ENCODE data around the gene PARN.

The PARN gene

GRCh38 chr16:14465799-14466198, 164.3 kb downstream of the PARN start:
- no peaks in the 10 kb centered on the region for H3K27me3 ChIP-seq (ENCODE audit: control insufficient read depth, insufficient read depth, low read length)
- TF ChIP-seq CTCF (IDR thresholded peaks at IDR 0.05): no peak
- no peak overlapping the region for H2AFZ ChIP-seq
- H3K9me3 ChIP-seq (ENCODE audit: control insufficient read depth, low read length): no peaks in the 10 kb centered on the region
- no peak overlapping the region for H3K4me3 ChIP-seq (ENCODE audit: low read depth, low read length)
- peaks cover 2% of the 10 kb centered on the region for H3K79me2 ChIP-seq
- no peak overlapping the region for H3K4me2 ChIP-seq (ENCODE audit: low read length)
- no peak overlapping the region for H3K9ac ChIP-seq
- no peak overlapping the region for H3K27ac ChIP-seq
- no peaks in the 10 kb centered on the region for H3K36me3 ChIP-seq (ENCODE audit: control insufficient read depth, insufficient read depth, low read length)
- H3K4me1 ChIP-seq: no peaks in the 10 kb centered on the region

DNA sequence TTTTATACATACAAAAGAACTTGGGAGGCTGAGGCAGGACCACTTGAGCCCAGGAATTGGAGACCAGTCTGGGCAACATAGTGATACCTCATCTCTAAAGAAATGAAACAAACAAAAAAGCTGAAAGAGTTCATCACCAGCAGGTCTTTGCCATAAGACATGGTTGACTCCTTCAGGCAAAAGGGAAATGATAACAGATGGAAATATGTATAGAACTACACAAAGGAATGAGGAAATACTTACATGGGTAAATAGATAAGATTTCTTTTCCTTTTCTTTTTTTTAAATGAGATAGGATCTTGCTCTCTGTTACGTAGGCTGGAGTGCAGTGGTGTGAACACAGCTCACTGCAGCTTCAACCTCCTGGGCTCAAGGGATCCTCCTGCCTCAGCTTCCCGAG, 165.3 kb downstream of the PARN start:
- H2AFZ ChIP-seq: no peak overlapping the region
- no peaks in the 10 kb centered on the region for H3K27me3 ChIP-seq (ENCODE audit: control insufficient read depth, insufficient read depth, low read length)
- no peak for TF ChIP-seq CTCF (IDR thresholded peaks at IDR 0.05)
- no peaks in the 10 kb centered on the region for H3K9me3 ChIP-seq (ENCODE audit: control insufficient read depth, low read length)
- no peak overlapping the region for H3K27ac ChIP-seq
- H3K36me3 ChIP-seq (ENCODE audit: control insufficient read depth, insufficient read depth, low read length): no peaks in the 10 kb centered on the region
- peaks cover 2% of the 10 kb centered on the region for H3K79me2 ChIP-seq
- no peak overlapping the region for H3K4me2 ChIP-seq (ENCODE audit: low read length)
- H3K4me3 ChIP-seq (ENCODE audit: low read depth, low read length): no peak overlapping the region
- H3K4me1 ChIP-seq: no peaks in the 10 kb centered on the region
- H3K9ac ChIP-seq: no peak overlapping the region

GRCh38 chr16:14464192-14464591, 165.9 kb downstream of the PARN start:
- no peak overlapping the region for H3K4me2 ChIP-seq (ENCODE audit: low read length)
- H3K4me1 ChIP-seq: no peaks in the 10 kb centered on the region
- H3K9me3 ChIP-seq (ENCODE audit: control insufficient read depth, low read length): no peaks in the 10 kb centered on the region
- H3K36me3 ChIP-seq (ENCODE audit: control insufficient read depth, insufficient read depth, low read length): no peaks in the 10 kb centered on the region
- no peak overlapping the region for H3K4me3 ChIP-seq (ENCODE audit: low read depth, low read length)
- no peak overlapping the region for H3K9ac ChIP-seq
- TF ChIP-seq CTCF (IDR thresholded peaks at IDR 0.05): no peak
- no peak overlapping the region for H2AFZ ChIP-seq
- peaks cover 2% of the 10 kb centered on the region for H3K79me2 ChIP-seq
- H3K27me3 ChIP-seq (ENCODE audit: control insufficient read depth, insufficient read depth, low read length): no peaks in the 10 kb centered on the region
- H3K27ac ChIP-seq: no peak overlapping the region

- no peak for TF ChIP-seq CTCF (IDR thresholded peaks at IDR 0.05)
- Histone ChIP-seq H3K79me2 (peaks cover 2% of the 10 kb centered on the region), H3K27me3 (ENCODE audit: control insufficient read depth, insufficient read depth, low read length) (no peaks in the 10 kb centered on the region)
Measured at GRCh38 chr16:14462811-14463210, 167.2 kb downstream of the PARN start.

GRCh38 chr16:14460726-14461125, 169.3 kb downstream of the PARN start:
- no peak overlapping the region for H3K27ac ChIP-seq
- H3K9ac ChIP-seq: no peak overlapping the region
- no peak overlapping the region for H3K4me2 ChIP-seq (ENCODE audit: low read length)
- no peaks in the 10 kb centered on the region for H3K27me3 ChIP-seq (ENCODE audit: control insufficient read depth, insufficient read depth, low read length)
- H3K9me3 ChIP-seq (ENCODE audit: control insufficient read depth, low read length): no peaks in the 10 kb centered on the region
- H3K79me2 ChIP-seq: peaks cover 2% of the 10 kb centered on the region
- H2AFZ ChIP-seq: no peak overlapping the region
- no peak for TF ChIP-seq CTCF (IDR thresholded peaks at IDR 0.05)
- H3K4me3 ChIP-seq (ENCODE audit: low read depth, low read length): no peak overlapping the region
- H3K36me3 ChIP-seq (ENCODE audit: control insufficient read depth, insufficient read depth, low read length): no peaks in the 10 kb centered on the region
- no peaks in the 10 kb centered on the region for H3K4me1 ChIP-seq

More at GRCh38 chr16:14462811-14463210, 167.2 kb downstream of the PARN start:
- no peak overlapping the region for H3K4me3 ChIP-seq (ENCODE audit: low read depth, low read length)
- no peak overlapping the region for H3K9ac ChIP-seq
- H3K4me2 ChIP-seq (ENCODE audit: low read length): no peak overlapping the region
- H3K36me3 ChIP-seq (ENCODE audit: control insufficient read depth, insufficient read depth, low read length): no peaks in the 10 kb centered on the region
- no peaks in the 10 kb centered on the region for H3K9me3 ChIP-seq (ENCODE audit: control insufficient read depth, low read length)
- H3K4me1 ChIP-seq: no peaks in the 10 kb centered on the region
- no peak overlapping the region for H2AFZ ChIP-seq
- H3K27ac ChIP-seq: no peak overlapping the region

Data from parathyroid adenoma (tissue), 2 donors.